AG04449 (cell line): ENCODE data around the gene ELL.

ENCODE experiments used
- CTCF ChIA-PET: fragments of 350-600 bp; formaldehyde crosslinking; extraction: SDS; loops from one replicate; lab custom pipeline; 2021; ENCODE audit warnings: antibody characterized with exemption; lab: Yijun Ruan, JAX
- POLR2A ChIA-PET: fragments of 400-600, 350-600 bp; formaldehyde crosslinking; extraction: SDS; loops from one replicate; lab custom pipeline; 2020; ENCODE audit warnings: antibody characterized with exemption, inconsistent platforms; lab: Yijun Ruan, JAX
- DNase-seq: peaks from one replicate; pipeline ENCODE4 v3.0.0-alpha.2; 2010; ENCODE audit warnings: low read depth, low spot score
- H3K4me3 ChIP-seq: 2 replicates; pipeline ENCODE4 v1.5.1; 2011; ENCODE audit warnings: low read depth, mild to moderate bottlenecking, control low read depth, low read length
- TF ChIP-seq, protein P1 (sequence below): IDR thresholded peaks from one replicate; pipeline ENCODE4 v1.5.1; 2011; ENCODE audit warnings: mild to moderate bottlenecking, moderate library complexity, low read length, control low read depth, inconsistent platforms; ENCODE audit not compliant: insufficient read depth; ENCODE audit errors: missing control alignments

ELL gene

DNA sequence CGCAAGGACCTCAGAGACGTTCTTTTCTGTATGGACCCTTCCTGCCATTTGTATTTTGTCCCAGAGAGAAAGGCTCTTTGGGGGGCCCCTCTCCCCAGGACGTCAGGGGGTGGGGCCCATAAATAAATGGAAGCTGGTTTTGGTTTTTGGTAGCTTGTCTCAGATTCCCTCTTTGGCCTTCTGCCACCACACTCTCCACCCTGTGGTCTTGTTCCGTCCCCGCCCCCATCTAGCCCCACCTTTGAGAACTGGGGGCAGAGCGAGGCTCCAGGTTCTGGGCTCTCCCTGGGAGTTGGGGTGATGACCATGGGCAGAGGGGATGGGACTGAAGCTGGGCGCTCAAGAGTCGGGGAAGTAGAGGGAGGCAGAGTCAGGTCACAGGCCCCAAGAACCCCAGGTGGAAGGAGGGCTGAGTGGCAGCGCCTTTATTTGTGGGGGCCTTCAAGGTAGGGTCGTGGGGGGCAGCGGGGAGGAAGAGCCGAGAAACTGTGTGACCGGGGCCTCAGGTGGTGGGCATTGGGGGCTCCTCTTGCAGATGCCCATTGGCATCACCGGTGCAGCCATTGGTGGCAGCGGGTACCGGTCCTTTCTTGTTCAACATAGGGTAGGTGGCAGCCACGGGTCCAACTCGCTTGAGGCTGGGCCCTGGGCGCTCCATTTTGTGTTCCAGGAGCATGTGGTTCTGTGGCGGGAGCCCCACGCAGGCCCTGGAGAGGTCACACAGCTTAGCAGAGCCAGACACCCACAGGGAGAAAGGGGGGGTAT is 87.3 kb downstream of the ELL start:
- ChIA-PET CTCF (interaction anchor here (1.0 to 1.4 kb wide), 2 partner anchors 15 to 24 kb away, joined by 3 to 5 read pairs; partner anchors contain the start of gene SSBP4), POLR2A (interaction anchor here (0.6 to 1.5 kb wide), 4 partner anchors 9 to 16 kb away, joined by 3 to 5 read pairs (median 4); partner anchors contain the start of gene SSBP4)
- TF ChIP-seq, protein P1, sequence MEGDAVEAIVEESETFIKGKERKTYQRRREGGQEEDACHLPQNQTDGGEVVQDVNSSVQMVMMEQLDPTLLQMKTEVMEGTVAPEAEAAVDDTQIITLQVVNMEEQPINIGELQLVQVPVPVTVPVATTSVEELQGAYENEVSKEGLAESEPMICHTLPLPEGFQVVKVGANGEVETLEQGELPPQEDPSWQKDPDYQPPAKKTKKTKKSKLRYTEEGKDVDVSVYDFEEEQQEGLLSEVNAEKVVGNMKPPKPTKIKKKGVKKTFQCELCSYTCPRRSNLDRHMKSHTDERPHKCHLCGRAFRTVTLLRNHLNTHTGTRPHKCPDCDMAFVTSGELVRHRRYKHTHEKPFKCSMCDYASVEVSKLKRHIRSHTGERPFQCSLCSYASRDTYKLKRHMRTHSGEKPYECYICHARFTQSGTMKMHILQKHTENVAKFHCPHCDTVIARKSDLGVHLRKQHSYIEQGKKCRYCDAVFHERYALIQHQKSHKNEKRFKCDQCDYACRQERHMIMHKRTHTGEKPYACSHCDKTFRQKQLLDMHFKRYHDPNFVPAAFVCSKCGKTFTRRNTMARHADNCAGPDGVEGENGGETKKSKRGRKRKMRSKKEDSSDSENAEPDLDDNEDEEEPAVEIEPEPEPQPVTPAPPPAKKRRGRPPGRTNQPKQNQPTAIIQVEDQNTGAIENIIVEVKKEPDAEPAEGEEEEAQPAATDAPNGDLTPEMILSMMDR: no peak
- no peak for DNase-seq
- H3K4me3 ChIP-seq: no peak overlapping the region; the same call in 1 of the 2 replicates

- peak overlapping the region; percentile 8 for H3K4me3 ChIP-seq
- DNase-seq: no peak
- TF ChIP-seq, protein P1: no peak
- ChIA-PET CTCF (interaction anchor here (1.0 to 1.4 kb wide), 2 partner anchors 15 to 23 kb away, joined by 3 to 5 read pairs; partner anchors contain the start of gene SSBP4), POLR2A (no interaction called here)
Observed at GRCh38 chr19:18433735-18434398, 88.0 kb downstream of the ELL start.

DNA sequence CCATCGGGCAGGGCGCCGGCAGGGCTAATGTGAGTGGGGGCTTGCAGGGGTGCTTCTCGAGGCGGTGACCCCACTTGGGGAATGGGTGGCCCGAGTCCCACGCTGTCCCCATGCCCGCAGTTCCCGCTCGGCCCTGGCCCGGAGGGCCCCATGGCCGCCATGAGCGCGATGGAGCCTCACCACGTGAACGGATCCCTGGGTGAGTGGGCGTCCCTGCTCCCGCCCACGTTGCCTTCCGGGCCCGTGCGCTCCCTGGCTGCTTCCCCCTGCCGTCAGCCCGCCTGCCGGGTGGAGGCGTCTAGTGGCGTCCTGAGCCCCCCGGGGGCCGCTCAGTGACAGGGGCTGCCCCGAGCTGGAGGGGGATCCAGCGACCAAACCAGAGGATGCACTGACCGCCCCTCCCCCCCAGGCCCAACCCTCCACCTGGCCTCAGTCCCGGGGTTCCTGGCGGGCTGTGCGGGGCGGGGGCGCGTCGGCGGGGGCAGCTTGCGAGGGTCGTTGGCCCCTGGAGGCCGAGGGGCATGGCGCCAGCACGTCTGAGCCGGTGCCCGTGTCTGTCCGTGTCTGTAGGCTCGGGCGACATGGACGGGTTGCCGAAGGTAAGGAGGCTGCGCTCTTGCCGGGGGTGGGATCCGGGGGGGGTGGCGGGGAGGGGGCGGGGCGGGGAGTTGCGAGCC is 88.7 kb downstream of the ELL start:
- CTCF ChIA-PET: interaction anchor here (1.0 kb wide), 1 partner anchor 22 kb away, joined by 3 read pairs; no protein-coding TSS in a partner anchor
- TF ChIP-seq, protein P1: no peak
- DNase-seq: no peak
- POLR2A ChIA-PET: no interaction called here
- peak overlapping the region; percentile 36 for H3K4me3 ChIP-seq

GRCh38 chr19:18432275-18433014 is 89.4 kb downstream of the ELL start:
- H3K4me3 ChIP-seq: peak overlapping the region; percentile 12; the same call in 1 of the 2 replicates
- TF ChIP-seq, protein P1: no peak
- DNase-seq: no peak
- POLR2A ChIA-PET: no interaction called here
- CTCF ChIA-PET: interaction anchor here (1.0 to 1.4 kb wide), 3 partner anchors 12 to 45 kb away, joined by 3 to 5 read pairs (median 3); no protein-coding TSS in a partner anchor

- ChIA-PET CTCF (interaction anchor here (1.0 to 1.4 kb wide), 3 partner anchors 11 to 44 kb away, joined by 3 to 5 read pairs (median 3); no protein-coding TSS in a partner anchor), POLR2A (interaction anchor here (1.5 kb wide), 1 partner anchor 12 kb away, joined by 5 read pairs; the partner anchor contains the start of gene SSBP4)
- no peak for DNase-seq
- H3K4me3 ChIP-seq: no peak overlapping the region
- TF ChIP-seq, protein P1: no peak
Observed at GRCh38 chr19:18431351-18432197, 90.3 kb downstream of the ELL start.
